Keratinocyte (primary cell): Measurements from ENCODE around the gene ADGRV1.

Experiments
- EZH2 ChIP-seq: IDR thresholded peaks from one replicate; pipeline ENCODE4 v1.6.1; 2012; ENCODE audit warnings: inconsistent platforms, mild to moderate bottlenecking, low read length, moderate library complexity
- TF ChIP-seq, protein P1 (sequence below), 3 experiments: IDR thresholded peaks in 1 of 3; conservative IDR thresholded peaks in 1 of 3; optimal IDR thresholded peaks in 1 of 3; 2 replicates in 2 of 3; 3 replicates in 1 of 3; pipeline versions ENCODE3 to v1.5.1; 2011; ENCODE audit warnings: low read length in 3 of 3, mild to moderate bottlenecking in 3 of 3, moderate library complexity in 2 of 3, control low read depth in 1 of 3, inconsistent platforms in 1 of 3; ENCODE audit not compliant: insufficient read depth in 2 of 3; ENCODE audit errors: extremely low read depth in 1 of 3

- TF ChIP-seq, protein P1, sequence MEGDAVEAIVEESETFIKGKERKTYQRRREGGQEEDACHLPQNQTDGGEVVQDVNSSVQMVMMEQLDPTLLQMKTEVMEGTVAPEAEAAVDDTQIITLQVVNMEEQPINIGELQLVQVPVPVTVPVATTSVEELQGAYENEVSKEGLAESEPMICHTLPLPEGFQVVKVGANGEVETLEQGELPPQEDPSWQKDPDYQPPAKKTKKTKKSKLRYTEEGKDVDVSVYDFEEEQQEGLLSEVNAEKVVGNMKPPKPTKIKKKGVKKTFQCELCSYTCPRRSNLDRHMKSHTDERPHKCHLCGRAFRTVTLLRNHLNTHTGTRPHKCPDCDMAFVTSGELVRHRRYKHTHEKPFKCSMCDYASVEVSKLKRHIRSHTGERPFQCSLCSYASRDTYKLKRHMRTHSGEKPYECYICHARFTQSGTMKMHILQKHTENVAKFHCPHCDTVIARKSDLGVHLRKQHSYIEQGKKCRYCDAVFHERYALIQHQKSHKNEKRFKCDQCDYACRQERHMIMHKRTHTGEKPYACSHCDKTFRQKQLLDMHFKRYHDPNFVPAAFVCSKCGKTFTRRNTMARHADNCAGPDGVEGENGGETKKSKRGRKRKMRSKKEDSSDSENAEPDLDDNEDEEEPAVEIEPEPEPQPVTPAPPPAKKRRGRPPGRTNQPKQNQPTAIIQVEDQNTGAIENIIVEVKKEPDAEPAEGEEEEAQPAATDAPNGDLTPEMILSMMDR (optimal IDR thresholded peaks at IDR 0.05 in 1 of 3, IDR thresholded peaks at IDR 0.05 in 1 of 3, conservative IDR thresholded peaks at IDR 0.05 in 1 of 3; ENCODE audit: extremely low read depth in 1 of 3, insufficient read depth in 2 of 3, low read length in 3 of 3), result no peak
- TF ChIP-seq EZH2, result no peak
Measured at GRCh38 chr5:90703932-90704331, 145.3 kb downstream of the ADGRV1 start.
